Right lung (tissue), 10 donors: ENCODE results near the gene GLYATL1. TPM values are rescaled to one million over a fixed set of nuclear protein-coding genes. Genes with fewer than 3 reads are reported as not detected.

Source experiments
- DNase-seq, 2 donors: peaks; one replicate each; pipeline ENCODE4 v3.0.0-alpha.2; 2013
- long read RNA-seq, 8 donors: transcript quantifications; one replicate each; lab custom pipeline, GENCODE V29; 2026
- polyA plus RNA-seq, 5 donors: library from polyadenylated mRNA; unstranded; fragments of 120-200 nt; gene quantifications; one replicate each; pipeline versions ENCODE4 v1.2.1 to v1.2.3, GENCODE V29; 2013; ENCODE audit warnings: inconsistent platforms in 1 of 5, low replicate concordance in 1 of 5; ENCODE audit not compliant: insufficient read length in 5 of 5, insufficient read depth in 1 of 5

Gene GLYATL1
- 1 to 10 TPM; 2.9 to 5.1 (median 4.7) TPM for polyA plus RNA-seq
- long read RNA-seq, donor 1, result 0 reads
- long read RNA-seq, donor 2, result 0 reads
- long read RNA-seq, donor 3, result 0 reads
- long read RNA-seq, donor 4, partial matches to known transcripts, result 0 of 1 reads
- long read RNA-seq, donor 4, other reads (novel, unspliced or antisense), result 0 of 1 reads
- long read RNA-seq, donor 5, result 0 reads
- long read RNA-seq, donor 6, result 0 reads
- long read RNA-seq, donor 7, result 0 reads
- long read RNA-seq, donor 8, result 0 reads

GRCh38 chr11:58939277-58939676 lies at the start of gene GLYATL1:
GLYATL1 (plus strand) TSS chr11:58939488; CDS start chr11:58947088, 7,600 bp downstream.
- DNase-seq, result no peak

GRCh38 chr11:58893899-58894298 lies 45.4 kb upstream of the GLYATL1 start:
- DNase-seq, result no peak

DNA sequence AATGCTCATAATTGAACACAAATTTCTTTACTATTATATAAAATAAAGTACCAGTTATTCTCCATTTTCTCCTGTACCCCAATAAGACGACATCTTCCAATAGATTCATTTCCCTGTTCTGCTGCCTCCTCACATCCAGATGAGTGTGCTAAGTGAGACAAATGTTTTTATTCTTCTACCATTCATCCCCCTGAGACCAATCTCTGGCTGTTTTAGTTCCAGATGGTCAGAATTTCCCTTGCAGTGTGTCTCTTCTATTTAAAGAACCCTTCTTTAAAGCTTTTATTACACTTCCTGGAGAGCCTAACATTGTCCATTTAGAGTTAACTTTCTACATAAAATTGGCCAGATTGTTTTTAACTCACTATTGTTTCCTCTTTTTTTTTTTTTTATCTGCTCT lies 41.2 kb upstream of the GLYATL1 start:
- DNase-seq, result no peak

DNA sequence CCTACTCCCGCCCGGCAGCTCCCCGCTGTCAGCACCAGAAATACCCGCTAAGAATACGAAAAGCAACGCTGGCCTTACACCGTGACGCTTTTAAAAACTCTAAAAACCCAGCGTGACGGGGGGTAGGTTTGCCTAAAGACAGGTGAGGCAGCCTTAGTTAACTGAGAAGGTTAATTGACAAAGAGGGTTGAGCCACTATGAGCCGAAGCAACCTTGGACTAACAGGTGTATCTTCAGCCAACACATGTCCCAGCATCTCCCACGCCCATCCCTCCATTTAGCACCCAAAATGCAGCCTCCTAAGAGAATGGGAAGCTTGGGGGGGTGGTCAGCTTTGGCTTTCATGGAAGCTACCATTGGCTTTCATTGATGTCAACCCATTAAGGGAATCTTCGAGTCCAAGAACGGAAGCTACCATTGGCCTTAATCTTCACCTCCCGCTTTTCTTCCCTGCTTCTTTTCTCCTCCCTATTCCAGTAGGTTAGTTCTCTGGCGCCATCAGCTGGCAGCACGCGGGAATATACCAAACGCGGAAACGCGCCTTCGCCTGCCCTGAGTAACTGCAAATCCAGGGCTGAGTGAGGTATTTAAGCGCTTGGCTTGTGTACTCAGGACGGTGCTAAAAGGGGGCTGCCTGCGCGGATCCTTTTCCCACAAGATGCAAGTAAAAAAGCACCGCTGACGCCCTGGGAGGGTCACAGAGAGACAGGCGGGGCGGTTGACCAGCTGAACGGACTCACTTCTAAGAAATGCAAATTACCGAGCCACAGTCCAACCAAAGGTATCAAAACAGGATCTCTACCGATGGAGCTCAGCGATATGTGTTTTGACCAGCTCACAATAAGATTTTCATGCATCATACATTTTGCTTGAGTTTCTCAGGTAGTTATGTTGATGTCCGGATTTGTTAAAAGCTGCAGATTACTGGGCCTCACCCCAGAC lies 38.5 kb upstream of the GLYATL1 start:
- peak; percentile 61 to 64 for DNase-seq

DNA sequence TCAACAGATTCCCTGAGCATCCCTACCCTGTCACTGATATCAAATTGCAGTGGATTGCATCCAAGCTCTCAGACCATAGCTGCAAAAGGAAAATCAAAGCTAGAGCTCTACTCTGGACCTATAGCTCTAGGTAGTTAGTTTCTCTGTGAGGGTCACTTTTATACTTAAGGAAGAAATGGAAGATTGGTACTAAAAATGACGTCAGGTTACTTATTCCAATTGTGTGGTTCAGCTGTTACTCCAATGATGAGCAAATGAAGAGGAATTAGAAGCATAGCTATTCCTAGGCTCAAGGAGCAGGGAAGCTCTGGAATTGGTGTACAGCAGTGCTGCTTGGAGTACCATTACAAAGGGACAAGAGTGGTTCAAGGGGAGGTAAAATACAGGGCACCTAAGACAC lies 36.4 kb upstream of the GLYATL1 start:
- no peak for DNase-seq

DNA sequence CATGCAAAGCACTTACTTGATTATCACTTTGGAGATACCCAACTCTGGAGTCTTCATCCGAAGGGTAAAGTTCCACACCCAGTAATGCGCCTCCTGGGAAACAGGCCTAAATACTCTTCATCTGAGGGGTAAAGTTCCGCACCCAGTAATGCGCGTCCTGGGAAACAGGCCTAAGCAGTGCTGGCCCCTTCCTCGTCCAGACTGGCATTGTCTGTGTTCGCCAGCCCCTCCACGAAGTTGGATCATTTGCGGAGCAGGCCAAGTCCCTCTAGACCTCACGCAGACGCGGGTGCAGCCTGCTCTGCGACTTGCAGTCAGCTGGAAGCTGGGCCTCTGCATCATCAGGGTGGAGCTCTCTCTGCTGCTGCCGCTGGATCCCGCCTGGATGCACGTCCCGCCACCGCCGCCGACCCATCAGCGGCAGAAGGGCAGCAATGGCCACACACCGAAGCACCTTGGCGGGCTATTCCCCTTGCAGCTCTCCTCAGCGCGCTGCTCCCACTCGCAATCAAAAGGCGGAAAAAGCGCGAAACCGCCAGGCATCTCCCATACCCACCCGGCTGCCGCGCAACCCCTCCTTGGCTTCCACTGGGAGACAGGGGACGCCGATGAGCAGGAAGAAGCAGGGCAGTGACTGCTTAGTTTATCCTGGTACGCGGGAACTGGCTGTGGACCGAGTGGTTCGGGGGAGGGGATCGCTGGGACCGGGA lies 34.1 kb upstream of the GLYATL1 start:
- peak in 1 of 2 donors; percentile 43 for DNase-seq

DNA sequence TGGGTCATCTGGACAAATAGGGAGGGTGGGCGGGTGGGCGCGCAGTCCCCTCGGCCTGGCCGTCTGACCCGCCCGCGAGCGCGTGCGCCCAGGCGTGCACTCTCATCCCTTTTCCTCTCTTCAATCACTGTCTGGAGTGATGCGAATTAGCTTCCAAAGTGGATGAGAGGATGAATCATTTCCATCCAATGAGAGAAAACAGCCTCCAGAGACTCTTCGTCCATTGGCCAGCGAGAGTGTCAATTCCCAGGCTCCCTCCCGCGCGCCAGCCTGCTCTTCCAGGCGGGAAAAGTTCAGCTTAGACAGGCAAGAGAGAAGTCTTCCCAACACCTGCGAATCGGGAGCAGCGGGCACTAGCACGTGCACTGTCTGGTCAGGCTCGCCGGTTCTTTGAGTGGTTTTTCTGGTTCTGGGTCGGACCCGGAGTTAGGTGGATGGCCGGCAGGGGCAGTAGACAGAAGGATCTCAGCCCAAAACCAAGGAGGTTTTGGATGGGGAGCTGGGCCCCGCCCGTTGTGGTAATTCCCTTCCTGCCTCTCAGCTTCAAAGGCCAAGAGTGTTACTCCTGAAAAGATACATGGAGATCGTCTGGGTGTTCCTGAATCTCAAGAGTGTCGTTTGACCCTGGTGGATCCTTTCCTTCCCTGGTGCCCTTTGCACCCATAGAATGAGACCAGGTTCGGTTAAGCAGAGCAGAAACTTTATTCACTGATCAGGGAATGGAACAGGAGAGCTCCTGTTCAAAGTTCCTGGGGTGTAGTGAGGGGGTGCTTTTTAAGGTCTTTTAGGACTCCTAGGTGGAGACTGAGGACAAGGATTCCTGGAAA lies 33.4 kb upstream of the GLYATL1 start:
- peak; percentile 71 to 73 for DNase-seq

DNA sequence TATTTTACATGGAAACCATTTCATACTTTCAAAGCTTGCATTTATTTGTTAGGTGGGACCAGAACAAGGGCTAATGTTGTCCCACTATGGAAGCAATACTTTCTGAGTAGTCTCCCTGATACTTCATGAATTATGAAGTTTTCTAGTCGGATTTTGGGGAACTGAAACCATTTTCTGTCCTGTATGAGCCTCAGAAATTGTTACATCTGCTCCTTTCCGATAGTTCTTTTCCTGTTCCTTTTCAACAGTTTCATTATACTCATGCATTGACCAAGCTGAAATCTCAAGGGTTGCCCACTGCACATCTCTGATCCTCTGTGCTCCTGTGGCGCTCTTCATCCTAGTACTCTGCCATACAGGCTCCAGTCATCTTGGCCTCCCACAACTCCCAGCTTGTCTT lies 31.5 kb upstream of the GLYATL1 start:
- no peak for DNase-seq

- DNase-seq, result no peak
These were observed 27.2 kb upstream of the GLYATL1 start for GRCh38 chr11:58912124-58912523.

GRCh38 chr11:58913685-58914084 lies 25.6 kb upstream of the GLYATL1 start:
- no peak for DNase-seq

- no peak for DNase-seq
These were observed 24.3 kb upstream of the GLYATL1 start for GRCh38 chr11:58914821-58915543.

DNA sequence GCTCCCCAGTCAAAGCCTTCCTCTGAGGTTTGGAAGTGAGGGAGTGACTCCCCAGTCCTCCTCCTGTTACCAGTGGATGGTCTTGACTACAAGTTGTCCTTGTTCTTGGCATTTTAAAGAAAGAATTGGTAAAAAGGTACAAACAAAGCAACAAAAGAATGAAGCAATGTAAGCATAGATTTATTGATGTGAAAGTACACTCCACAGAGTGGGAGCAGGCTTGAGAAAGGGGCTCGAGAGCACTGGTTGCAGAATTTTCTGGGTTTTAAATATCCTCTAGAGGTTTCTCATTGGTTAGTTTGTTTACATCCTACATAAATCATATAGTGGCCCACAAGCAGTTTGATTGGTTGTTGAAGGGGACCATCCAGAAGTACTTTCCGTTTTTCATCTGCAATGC lies 22.7 kb upstream of the GLYATL1 start:
- DNase-seq, result no peak

GRCh38 chr11:58917159-58917783 lies 22.0 kb upstream of the GLYATL1 start:
- no peak for DNase-seq

DNA sequence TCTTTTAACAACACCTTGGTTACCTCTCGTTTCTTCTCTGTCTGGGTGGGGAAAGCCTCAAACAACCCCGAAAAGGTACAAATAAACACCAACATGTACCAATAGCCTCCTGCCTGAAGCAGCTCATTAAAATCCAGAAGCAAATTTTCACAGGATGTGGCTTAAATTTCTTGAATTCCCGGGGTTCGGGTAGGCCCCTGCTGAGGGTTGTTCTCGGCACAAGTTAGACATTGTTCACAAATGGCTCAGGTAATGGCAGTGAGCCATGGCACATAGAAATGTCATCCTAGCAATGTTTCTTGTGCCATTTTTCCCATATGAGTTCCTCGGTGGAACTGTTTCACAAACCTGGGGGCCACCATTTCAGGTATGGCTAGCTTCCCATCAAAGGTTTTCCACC lies 19.7 kb upstream of the GLYATL1 start:
- no peak for DNase-seq

GRCh38 chr11:58919980-58920379 lies 19.3 kb upstream of the GLYATL1 start:
- DNase-seq, result no peak

DNA sequence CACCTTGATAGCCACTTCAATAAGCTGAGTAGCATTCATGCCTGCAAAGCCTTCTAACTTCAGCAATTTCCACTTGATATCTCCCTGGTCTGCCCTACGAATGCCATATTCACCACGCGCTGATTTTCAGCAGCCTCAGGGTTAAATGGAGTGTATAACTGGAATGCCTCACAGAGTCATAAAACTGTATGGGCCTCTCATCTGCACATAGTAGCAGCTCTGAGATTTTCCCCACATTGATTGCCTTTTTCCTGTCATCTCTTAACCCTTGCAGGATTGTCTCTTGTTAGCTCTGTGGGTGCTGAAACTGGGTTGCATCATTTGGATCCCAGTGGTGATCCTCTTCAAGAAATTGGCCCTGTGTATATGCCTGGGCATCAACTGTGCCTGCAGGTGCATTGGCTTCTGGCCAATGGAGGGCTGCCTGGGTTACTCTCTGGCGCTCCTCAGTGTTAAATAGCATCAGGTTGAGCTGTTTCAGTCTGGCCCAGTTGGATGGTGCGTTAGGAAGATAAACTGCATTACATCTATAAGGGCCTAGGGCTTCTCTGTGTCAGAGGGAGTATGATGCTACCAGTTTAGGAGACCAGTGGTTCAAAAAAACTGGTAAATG lies 17.4 kb upstream of the GLYATL1 start:
- DNase-seq, result no peak

DNA sequence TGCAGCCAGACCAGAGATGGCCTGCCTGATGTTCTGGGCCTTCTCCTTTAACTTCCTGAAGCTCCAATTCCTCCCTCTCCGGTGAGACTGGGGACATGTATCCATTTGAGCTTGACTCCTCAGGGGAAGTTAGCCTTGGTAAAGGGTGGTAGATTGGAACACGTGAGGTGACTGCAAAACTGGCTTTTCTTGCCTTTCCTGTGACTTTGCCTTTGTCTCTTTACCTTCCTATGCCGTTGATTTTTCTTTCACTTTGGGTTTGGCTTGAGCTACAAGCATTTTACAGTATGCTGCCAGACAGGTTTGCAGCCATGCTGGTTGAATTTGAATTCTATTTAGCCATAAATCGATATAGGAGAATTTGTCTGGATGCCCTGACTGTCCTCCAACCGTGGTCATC lies 16.8 kb upstream of the GLYATL1 start:
- DNase-seq, result no peak

GRCh38 chr11:58923300-58923788 lies 15.9 kb upstream of the GLYATL1 start:
- DNase-seq, result no peak

DNA sequence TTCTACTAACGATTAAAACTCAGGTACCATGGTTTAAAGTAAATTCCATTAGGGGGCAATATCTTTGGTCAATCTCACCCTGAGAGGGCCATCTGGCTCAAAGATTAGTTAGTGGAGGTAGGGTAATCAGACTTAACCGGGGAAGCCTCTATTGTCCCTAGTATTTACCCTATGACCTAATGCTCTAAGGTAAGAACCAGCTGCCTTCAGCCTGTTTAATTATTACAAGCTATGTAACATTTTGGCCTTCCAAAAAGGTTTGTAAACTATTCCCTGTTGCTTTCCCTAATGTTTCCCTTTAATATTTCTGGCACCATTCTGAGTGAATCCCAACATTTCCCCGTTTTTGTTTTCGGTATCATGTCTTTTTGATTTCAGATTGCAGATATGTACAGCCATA lies 15.1 kb upstream of the GLYATL1 start:
- no peak for DNase-seq

DNA sequence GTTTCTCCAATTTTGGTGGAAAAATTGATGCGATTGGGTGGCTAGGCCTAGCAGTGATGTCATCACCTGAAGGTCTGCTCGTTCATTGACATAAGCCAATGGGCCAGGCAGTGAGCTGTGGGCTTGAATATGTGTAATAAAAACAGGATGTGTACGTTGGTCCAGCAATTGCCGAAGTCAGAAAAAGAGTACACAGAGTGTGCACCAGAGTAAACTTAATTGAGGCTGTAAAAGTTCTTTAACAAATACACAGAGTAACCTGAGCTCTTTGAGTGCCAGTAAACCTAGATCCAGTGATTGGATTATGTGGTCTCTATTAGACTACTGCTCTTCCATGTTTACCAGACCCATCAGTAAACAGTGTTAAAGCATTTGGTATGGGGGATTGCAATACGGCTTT lies 13.0 kb upstream of the GLYATL1 start:
- no peak for DNase-seq
